HG03565 (cell line): ENCODE data around the gene GCSH.

Experiments
- ATAC-seq: cut with Tn5 transposase; IDR thresholded peaks from one replicate; pipeline ENCODE4 v1.9.1; 2021; ENCODE audit warnings: mild to moderate bottlenecking, moderate library complexity; ENCODE audit not compliant: unreplicated experiment

Gene GCSH

GRCh38 chr16:81053761-81054160 is 42.4 kb downstream of the GCSH start:
- no peak for ATAC-seq

GRCh38 chr16:81042821-81043220 is 53.4 kb downstream of the GCSH start:
- ATAC-seq, result no peak

- no peak for ATAC-seq
Observed at GRCh38 chr16:81041696-81042095, 54.5 kb downstream of the GCSH start.

GRCh38 chr16:81040842-81041241 is 55.4 kb downstream of the GCSH start:
- no peak for ATAC-seq

GRCh38 chr16:81040131-81040530 is 56.1 kb downstream of the GCSH start:
- ATAC-seq, result no peak

- no peak for ATAC-seq
Observed at GRCh38 chr16:81036751-81037350, 59.3 kb downstream of the GCSH start.

GRCh38 chr16:81035975-81036750 is 60.0 kb downstream of the GCSH start:
- ATAC-seq, result peak; percentile 35

- peak; percentile 89 for ATAC-seq
Observed at GRCh38 chr16:81035398-81035974, 60.7 kb downstream of the GCSH start, which contains the start of gene ATMIN. Gene ATMIN, plus strand, starts transcription at chr16:81035842. Its CDS starts 29 bp downstream, at chr16:81035871.
